Activated naive CD8-positive, alpha-beta T cell treated with anti-CD3 and anti-CD28 coated beads for 36 hours (primary cell): ENCODE results near the gene LCN12. TPM values are rescaled to one million over a fixed set of nuclear protein-coding genes. Genes with fewer than 3 reads are reported as not detected.

Experiments used
- DNase-seq: peaks from one replicate; pipeline ENCODE4 v3.0.0; 2021
- H3K27ac Mint-ChIP-seq: one replicate; pipeline ENCODE4 v1.8.0; 2022; ENCODE audit warnings: mild to moderate bottlenecking, moderate library complexity, mixed read lengths
- H3K27me3 Mint-ChIP-seq: one replicate; pipeline ENCODE4 v1.8.0; 2022; ENCODE audit warnings: mild to moderate bottlenecking, mixed read lengths
- H3K36me3 Mint-ChIP-seq: one replicate; pipeline ENCODE4 v1.8.0; 2021; ENCODE audit warnings: mild to moderate bottlenecking, mixed read lengths
- H3K4me1 Mint-ChIP-seq: one replicate; pipeline ENCODE4 v1.8.0; 2021; ENCODE audit warnings: mixed read lengths
- H3K4me3 Mint-ChIP-seq: one replicate; pipeline ENCODE4 v1.8.0; 2022; ENCODE audit warnings: mild to moderate bottlenecking, moderate library complexity, mixed read lengths
- H3K9me3 Mint-ChIP-seq: one replicate; pipeline ENCODE4 v1.8.0; 2022; ENCODE audit warnings: mixed read lengths
- total RNA-seq, 2 experiments: library from RNA; stranded (reverse); gene quantifications; one replicate each; pipeline ENCODE4 v1.2.3, GENCODE V29; 2021

The LCN12 gene
- total RNA-seq, 2 experiments from 2014 or later, result 0.84 to 1.2 TPM

DNA sequence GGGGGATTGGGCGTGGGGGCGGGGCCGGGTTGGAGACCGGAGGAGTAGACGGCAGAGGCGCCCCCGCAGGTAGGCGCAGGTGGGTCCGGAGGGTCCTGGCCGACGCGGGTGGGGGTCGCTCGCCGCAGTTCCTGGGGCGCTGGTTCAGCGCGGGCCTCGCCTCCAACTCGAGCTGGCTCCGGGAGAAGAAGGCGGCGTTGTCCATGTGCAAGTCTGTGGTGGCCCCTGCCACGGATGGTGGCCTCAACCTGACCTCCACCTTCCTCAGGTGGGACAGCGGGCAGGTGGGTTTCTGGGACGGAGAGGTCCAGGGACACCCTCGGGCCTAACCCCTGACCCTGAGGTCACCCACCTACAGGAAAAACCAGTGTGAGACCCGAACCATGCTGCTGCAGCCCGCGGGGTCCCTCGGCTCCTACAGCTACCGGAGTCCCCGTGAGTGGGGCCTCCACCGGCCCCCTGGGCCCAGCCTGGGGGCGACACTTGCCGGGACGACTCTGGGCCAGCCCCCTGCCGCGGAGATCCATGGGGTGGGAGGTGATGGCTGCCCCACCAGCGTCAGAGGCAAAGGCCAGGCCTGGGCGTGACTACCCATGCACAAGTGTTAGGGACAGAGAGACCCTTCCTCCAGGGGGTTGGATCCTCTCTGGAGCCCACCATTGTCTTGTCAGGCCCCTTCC lies 26.9 kb downstream of the LCN12 start:
- H3K4me3 Mint-ChIP-seq, result no peak overlapping the region
- no peak overlapping the region for H3K27ac Mint-ChIP-seq
- H3K27me3 Mint-ChIP-seq, result peaks cover 13% of the 10 kb centered on the region
- H3K36me3 Mint-ChIP-seq, result no peaks in the 10 kb centered on the region
- H3K9me3 Mint-ChIP-seq, result no peaks in the 10 kb centered on the region
- no peak for DNase-seq
- H3K4me1 Mint-ChIP-seq, result peaks cover 10% of the 10 kb centered on the region

DNA sequence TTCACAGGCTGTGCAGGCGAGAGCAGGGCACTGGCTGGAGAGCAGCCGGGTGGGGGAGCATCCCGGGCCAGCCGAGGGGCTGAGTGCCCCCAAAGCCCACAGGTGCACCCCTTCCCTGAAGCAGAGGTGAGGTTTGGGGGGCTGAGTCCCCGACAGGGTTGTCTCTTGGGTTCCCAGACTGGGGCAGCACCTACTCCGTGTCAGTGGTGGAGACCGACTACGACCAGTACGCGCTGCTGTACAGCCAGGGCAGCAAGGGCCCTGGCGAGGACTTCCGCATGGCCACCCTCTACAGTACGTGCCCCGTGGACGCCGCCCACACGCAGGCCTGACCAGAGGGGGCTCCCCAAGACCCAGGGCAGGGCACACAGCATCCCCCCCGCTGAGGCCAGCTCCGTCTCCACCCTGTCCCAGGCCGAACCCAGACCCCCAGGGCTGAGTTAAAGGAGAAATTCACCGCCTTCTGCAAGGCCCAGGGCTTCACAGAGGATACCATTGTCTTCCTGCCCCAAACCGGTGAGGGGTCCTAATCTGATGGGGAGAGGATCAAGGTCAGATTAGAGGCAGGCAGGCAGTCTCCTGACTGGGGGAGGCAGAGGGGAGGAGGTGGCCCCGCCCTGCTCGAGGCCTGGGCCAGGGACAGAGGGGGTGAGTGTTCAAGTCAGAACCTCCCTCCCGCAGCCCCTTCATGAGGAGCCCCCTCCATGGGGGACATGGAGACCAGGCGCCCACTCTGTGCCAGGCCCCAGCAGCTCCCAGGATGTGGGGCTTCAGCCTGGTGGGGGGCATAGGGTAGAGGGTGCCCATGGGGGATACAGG lies 27.9 kb downstream of the LCN12 start:
- no peaks in the 10 kb centered on the region for H3K36me3 Mint-ChIP-seq
- H3K4me3 Mint-ChIP-seq, result no peak overlapping the region
- DNase-seq, result no peak
- no peak overlapping the region for H3K27ac Mint-ChIP-seq
- H3K27me3 Mint-ChIP-seq, result peaks cover 19% of the 10 kb centered on the region
- no peaks in the 10 kb centered on the region for H3K9me3 Mint-ChIP-seq
- peaks cover 10% of the 10 kb centered on the region for H3K4me1 Mint-ChIP-seq

GRCh38 chr9:136980669-136981478 lies 28.8 kb downstream of the LCN12 start:
- DNase-seq, result no peak
- no peak overlapping the region for H3K27ac Mint-ChIP-seq
- H3K4me3 Mint-ChIP-seq, result no peak overlapping the region
- no peaks in the 10 kb centered on the region for H3K36me3 Mint-ChIP-seq
- H3K4me1 Mint-ChIP-seq, result peaks cover 5% of the 10 kb centered on the region
- H3K27me3 Mint-ChIP-seq, result peaks cover 22% of the 10 kb centered on the region
- no peaks in the 10 kb centered on the region for H3K9me3 Mint-ChIP-seq

DNA sequence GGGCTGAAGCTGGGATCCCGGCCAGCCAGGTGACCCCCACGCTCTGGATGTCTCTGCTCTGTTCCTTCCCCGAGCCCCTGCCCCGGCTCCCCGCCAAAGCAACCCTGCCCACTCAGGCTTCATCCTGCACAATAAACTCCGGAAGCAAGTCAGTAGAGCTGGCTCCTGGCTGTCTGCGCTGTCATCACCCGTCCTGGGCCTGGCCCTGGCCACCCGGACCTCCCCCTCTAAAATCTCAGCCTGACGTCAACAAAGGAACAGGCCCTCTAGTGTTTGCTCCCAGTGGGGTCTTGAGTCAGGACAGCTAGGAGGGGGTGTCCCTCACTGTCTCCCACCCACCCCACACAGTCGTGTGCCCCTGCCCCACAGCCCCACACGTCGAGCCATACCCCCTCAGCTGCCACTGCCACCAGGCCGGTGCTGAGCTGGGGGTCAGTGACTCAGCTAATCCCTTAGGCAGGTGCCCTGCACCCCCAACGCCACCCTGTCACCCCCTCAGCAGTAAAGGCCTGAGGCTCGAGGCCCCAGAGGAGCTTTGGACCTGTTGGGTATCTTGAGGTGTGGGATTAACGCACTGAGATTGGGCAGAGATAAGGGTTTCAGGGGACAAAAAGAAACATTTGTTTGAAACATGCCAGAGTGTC lies 29.6 kb downstream of the LCN12 start:
- Mint-ChIP-seq H3K4me1 (no peaks in the 10 kb centered on the region), H3K4me3 (no peak overlapping the region), H3K9me3 (no peaks in the 10 kb centered on the region), H3K27ac (no peak overlapping the region), H3K27me3 (peaks cover 24% of the 10 kb centered on the region), H3K36me3 (no peaks in the 10 kb centered on the region)
- no peak for DNase-seq

GRCh38 chr9:136982232-136983051 lies 30.4 kb downstream of the LCN12 start, which contains the start of gene LCNL1:
TSS of gene LCNL1 (plus strand) at chr9:136982993. CDS start at chr9:136983587, 594 bp downstream.
- H3K9me3 Mint-ChIP-seq, result no peaks in the 10 kb centered on the region
- no peak for DNase-seq
- no peak within 1 kb of the TSS for H3K4me3 Mint-ChIP-seq
- H3K27ac Mint-ChIP-seq, result no peak within 1 kb of the TSS
- peaks cover 24% of the 10 kb centered on the region for H3K27me3 Mint-ChIP-seq
- no peaks in the 10 kb centered on the region for H3K36me3 Mint-ChIP-seq
- no peaks in the 10 kb centered on the region for H3K4me1 Mint-ChIP-seq

GRCh38 chr9:136983167-136983566 lies 31.1 kb downstream of the LCN12 start:
- Mint-ChIP-seq H3K4me3 (no peak overlapping the region), H3K9me3 (no peaks in the 10 kb centered on the region), H3K27me3 (peaks cover 24% of the 10 kb centered on the region), H3K36me3 (no peaks in the 10 kb centered on the region), H3K27ac (no peak overlapping the region), H3K4me1 (no peaks in the 10 kb centered on the region)
- no peak for DNase-seq

DNA sequence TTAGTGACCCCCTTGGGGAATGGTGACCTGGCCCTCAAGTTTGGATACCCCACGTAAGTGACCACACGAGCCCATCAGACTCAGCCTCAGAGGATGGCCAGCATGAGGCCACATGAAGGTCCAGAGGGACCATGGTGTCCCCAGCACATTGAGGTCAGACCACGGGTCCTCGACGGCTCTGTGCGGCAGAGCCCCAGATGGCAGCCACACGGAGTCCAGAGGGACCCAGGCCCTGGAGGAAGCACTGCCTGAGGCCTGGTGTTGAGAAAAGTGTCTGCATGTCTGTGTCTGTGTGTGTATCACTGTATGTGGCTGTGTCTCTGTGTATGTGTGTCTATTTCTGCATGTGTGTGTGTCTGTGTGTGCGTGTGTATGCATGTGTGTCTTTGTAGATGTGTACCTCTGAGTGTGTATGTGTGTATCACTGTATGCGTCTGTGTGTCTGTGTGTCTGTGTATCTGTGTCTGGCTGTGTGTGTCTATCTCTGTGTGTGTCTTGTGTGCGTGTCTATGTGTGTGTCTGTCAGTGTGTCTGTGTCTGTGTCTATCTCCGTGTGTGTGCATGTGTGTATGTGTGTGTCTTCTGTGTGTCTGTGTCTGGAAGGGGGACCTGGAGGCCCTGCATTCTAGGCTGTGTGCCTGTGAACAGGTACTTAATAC lies 31.7 kb downstream of the LCN12 start:
- no peak overlapping the region for H3K4me3 Mint-ChIP-seq
- no peaks in the 10 kb centered on the region for H3K4me1 Mint-ChIP-seq
- H3K9me3 Mint-ChIP-seq, result no peaks in the 10 kb centered on the region
- H3K27ac Mint-ChIP-seq, result no peak overlapping the region
- no peak for DNase-seq
- peaks cover 24% of the 10 kb centered on the region for H3K27me3 Mint-ChIP-seq
- no peaks in the 10 kb centered on the region for H3K36me3 Mint-ChIP-seq

DNA sequence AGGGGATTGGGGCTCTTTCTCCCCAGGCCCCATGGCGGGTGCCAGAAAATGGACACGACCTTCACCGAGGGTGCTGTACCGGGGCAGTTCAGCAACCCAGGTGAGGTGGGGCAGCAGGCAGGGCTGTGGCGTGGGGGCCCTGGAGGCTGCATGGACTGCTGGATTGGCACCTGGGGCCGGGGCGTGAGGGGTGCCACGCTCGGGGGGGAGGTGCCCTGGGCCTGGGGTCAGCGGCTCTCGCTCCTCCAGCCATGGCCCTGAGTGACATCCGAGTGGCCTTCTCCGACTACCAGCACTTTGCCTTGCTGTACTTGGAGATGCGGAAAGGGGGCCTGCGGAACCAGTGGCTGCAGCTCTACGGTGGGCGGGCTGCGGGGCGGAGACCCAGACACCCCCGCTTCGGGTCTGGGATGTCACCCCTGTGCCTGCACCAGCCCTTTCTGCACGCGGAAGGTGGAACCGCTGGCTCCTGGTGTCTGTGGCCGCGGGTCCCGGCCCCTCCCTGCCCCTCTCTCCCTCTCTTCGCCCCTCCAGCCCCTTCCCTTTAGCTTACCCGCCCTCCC lies 32.5 kb downstream of the LCN12 start:
- H3K27me3 Mint-ChIP-seq, result peaks cover 24% of the 10 kb centered on the region

DNA sequence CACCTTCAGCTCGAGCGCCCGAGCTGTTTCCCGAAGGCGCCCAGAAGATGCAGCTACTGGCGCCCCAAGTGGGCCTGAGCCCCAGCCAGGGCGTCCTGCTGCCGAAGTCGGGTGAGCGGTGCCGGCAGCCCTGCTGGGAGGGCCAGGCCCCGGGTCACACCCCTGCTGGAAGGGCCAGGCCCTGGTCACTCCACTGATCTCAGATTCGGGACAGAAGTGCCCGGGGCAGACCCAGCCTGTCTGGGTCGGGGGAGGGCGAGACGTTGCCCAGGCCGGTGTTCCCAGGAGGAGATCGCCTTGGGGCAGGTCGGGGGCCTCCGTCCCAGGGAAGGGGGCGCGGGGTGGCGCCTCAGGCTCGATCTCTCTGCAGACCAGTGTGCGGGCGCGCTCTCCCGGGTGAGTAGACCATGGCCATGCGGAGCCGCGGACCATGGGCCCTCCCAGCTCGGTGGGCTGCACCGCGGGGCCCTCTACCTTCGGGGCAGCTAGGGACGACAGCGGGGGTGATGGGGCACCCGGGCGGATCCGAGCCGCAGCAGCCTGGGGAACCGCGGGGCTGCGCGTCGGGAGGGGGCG lies 33.0 kb downstream of the LCN12 start:
- DNase-seq, result no peak
- H3K27ac Mint-ChIP-seq, result no peak overlapping the region
- H3K27me3 Mint-ChIP-seq, result peaks cover 24% of the 10 kb centered on the region
- no peaks in the 10 kb centered on the region for H3K9me3 Mint-ChIP-seq
- H3K36me3 Mint-ChIP-seq, result no peaks in the 10 kb centered on the region
- no peaks in the 10 kb centered on the region for H3K4me1 Mint-ChIP-seq
- no peak overlapping the region for H3K4me3 Mint-ChIP-seq

More for the DNA sequence above, 32.5 kb downstream of the LCN12 start:
- no peaks in the 10 kb centered on the region for H3K36me3 Mint-ChIP-seq
- no peaks in the 10 kb centered on the region for H3K4me1 Mint-ChIP-seq
- no peak for DNase-seq
- H3K9me3 Mint-ChIP-seq, result no peaks in the 10 kb centered on the region
- no peak overlapping the region for H3K4me3 Mint-ChIP-seq
- H3K27ac Mint-ChIP-seq, result no peak overlapping the region

DNA sequence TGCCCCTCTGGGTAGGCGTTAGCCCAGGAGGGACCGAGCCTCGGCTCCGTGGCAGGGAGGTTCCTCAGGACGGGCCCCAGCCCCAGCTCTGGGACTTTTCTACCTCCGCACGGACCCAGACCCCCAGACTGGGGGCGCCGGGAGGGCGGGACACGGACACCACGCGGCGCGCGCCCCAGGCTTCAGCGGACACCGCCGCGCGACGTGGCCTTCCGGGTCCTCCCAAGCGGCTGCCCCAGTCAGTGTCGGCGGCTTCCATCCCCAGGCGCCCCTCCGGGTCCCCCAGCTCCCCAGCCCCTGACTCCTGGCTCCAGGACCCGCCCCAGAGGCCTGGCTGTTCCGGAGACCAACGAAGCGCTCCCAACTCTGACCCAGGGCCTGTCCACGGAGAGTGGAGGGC lies 33.8 kb downstream of the LCN12 start:
- peaks cover 24% of the 10 kb centered on the region for H3K27me3 Mint-ChIP-seq
- no peaks in the 10 kb centered on the region for H3K4me1 Mint-ChIP-seq
- no peaks in the 10 kb centered on the region for H3K9me3 Mint-ChIP-seq
- H3K27ac Mint-ChIP-seq, result no peak overlapping the region
- no peak for DNase-seq
- H3K4me3 Mint-ChIP-seq, result no peak overlapping the region
- no peaks in the 10 kb centered on the region for H3K36me3 Mint-ChIP-seq

DNA sequence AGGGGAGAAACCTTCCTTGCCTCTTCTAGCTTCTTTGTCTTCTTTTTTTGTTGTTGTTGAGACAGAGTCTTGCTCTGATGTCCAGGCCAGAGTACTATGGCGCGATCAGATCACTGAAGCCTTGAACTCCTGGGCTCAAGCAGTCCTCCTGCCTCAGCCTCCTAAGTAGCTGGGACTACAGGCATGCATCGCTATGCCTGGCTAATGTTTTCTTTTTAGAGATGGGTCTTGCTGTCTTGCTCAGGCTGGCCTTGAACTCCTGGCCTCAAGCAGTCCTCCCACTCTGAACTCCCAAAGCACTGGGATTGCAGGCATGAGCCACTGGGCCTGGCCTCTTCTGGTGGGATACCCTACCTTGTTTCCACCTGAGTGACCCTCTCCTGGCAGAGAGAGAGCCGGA lies 36.8 kb downstream of the LCN12 start:
- H3K27ac Mint-ChIP-seq, result no peak overlapping the region
- DNase-seq, result no peak
- peaks cover 17% of the 10 kb centered on the region for H3K27me3 Mint-ChIP-seq
- peaks cover 4% of the 10 kb centered on the region for H3K36me3 Mint-ChIP-seq
- no peak overlapping the region for H3K4me3 Mint-ChIP-seq
- no peaks in the 10 kb centered on the region for H3K9me3 Mint-ChIP-seq
- H3K4me1 Mint-ChIP-seq, result peaks cover 13% of the 10 kb centered on the region

- no peak overlapping the region for H3K27ac Mint-ChIP-seq
Measured at GRCh38 chr9:136990242-136990911, 38.3 kb downstream of the LCN12 start.

More at GRCh38 chr9:136990242-136990911, 38.3 kb downstream of the LCN12 start:
- DNase-seq, result no peak
- Mint-ChIP-seq H3K36me3 (peaks cover 6% of the 10 kb centered on the region), H3K4me3 (no peak overlapping the region), H3K9me3 (no peaks in the 10 kb centered on the region), H3K4me1 (peaks cover 15% of the 10 kb centered on the region), H3K27me3 (peaks cover 6% of the 10 kb centered on the region)
